Mesenchymal stem cell (in vitro differentiated cells and primary cell): ENCODE results near the gene TENM4.

ENCODE experiments used
- DNase-seq: peaks from one replicate; pipeline ENCODE4 v3.0.0-alpha.2; 2013
- H2AFZ ChIP-seq: one replicate; pipeline ENCODE4 v1.6.1; 2013; ENCODE audit warnings: low read depth, mild to moderate bottlenecking, control low read depth, inconsistent platforms, low read length, moderate library complexity
- H2AK5ac ChIP-seq: 2 replicates; pipeline ENCODE4 v1.6.1; 2013; ENCODE audit warnings: low read length, moderate library complexity, mild to moderate bottlenecking, inconsistent platforms; ENCODE audit not compliant: severe bottlenecking
- H2BK120ac ChIP-seq: one replicate; pipeline ENCODE4 v1.6.1; 2013; ENCODE audit warnings: low read depth, mild to moderate bottlenecking, inconsistent platforms, low read length, moderate library complexity
- H2BK12ac ChIP-seq, 2 experiments: one replicate each; pipeline ENCODE4 v1.6.1; 2013; ENCODE audit warnings: inconsistent platforms in 2 of 2, low read length in 2 of 2, mild to moderate bottlenecking in 2 of 2, moderate library complexity in 2 of 2, control low read depth in 1 of 2
- H2BK15ac ChIP-seq: one replicate; pipeline ENCODE4 v1.6.1; 2013; ENCODE audit warnings: mild to moderate bottlenecking, low read depth, inconsistent platforms; ENCODE audit not compliant: poor library complexity, severe bottlenecking
- H2BK5ac ChIP-seq: 2 replicates; pipeline ENCODE4 v1.6.1; 2013; ENCODE audit warnings: low read depth, mild to moderate bottlenecking, low read length, control low read depth, inconsistent platforms; ENCODE audit not compliant: poor library complexity, severe bottlenecking
- H3K14ac ChIP-seq, 2 experiments: one replicate each; pipeline ENCODE4 v1.6.1; 2013; ENCODE audit warnings: inconsistent platforms in 2 of 2, low read length in 2 of 2, control low read depth in 1 of 2, mild to moderate bottlenecking in 1 of 2, moderate library complexity in 1 of 2
- H3K18ac ChIP-seq, 2 experiments: one replicate each; pipeline ENCODE4 v1.6.1; 2013; ENCODE audit warnings: inconsistent platforms in 2 of 2, low read length in 2 of 2, control low read depth in 1 of 2, low read depth in 1 of 2, mild to moderate bottlenecking in 1 of 2
- H3K23ac ChIP-seq, 2 experiments: one replicate each; pipeline ENCODE4 v1.6.1; 2013; ENCODE audit warnings: inconsistent platforms in 2 of 2, low read length in 2 of 2, mild to moderate bottlenecking in 2 of 2, moderate library complexity in 2 of 2, control low read depth in 1 of 2
- H3K27ac ChIP-seq: 2 replicates; pipeline ENCODE4 v1.5.1; 2013; ENCODE audit warnings: mild to moderate bottlenecking, moderate library complexity, low read length, control low read depth, inconsistent platforms; ENCODE audit not compliant: poor library complexity, severe bottlenecking
- H3K27me3 ChIP-seq, 2 experiments: 2 replicates each; pipeline versions ENCODE4 v1.6.1 to v1.7.0; 2013; ENCODE audit warnings: low read length in 2 of 2, mild to moderate bottlenecking in 2 of 2, moderate library complexity in 2 of 2, control low read depth in 1 of 2, inconsistent platforms in 1 of 2; ENCODE audit not compliant: control insufficient read depth in 1 of 2, insufficient read depth in 1 of 2
- H3K36me3 ChIP-seq, 2 experiments: 2 replicates each; pipeline versions ENCODE4 v1.6.1 to v1.7.0; 2013; ENCODE audit warnings: low read length in 2 of 2, control low read depth in 1 of 2, inconsistent platforms in 1 of 2, low read depth in 1 of 2, mild to moderate bottlenecking in 1 of 2; ENCODE audit not compliant: insufficient read depth in 2 of 2, control insufficient read depth in 1 of 2
- H3K4ac ChIP-seq, 2 experiments: one replicate each; pipeline ENCODE4 v1.6.1; 2013; ENCODE audit warnings: inconsistent platforms in 2 of 2, low read length in 2 of 2, mild to moderate bottlenecking in 2 of 2, moderate library complexity in 2 of 2, control low read depth in 1 of 2, low read depth in 1 of 2
- H3K4me1 ChIP-seq: 2 replicates; pipeline ENCODE4 v1.6.1; 2013; ENCODE audit warnings: low read depth, low read length, control low read depth; ENCODE audit not compliant: control insufficient read depth, insufficient read depth
- H3K4me2 ChIP-seq: 2 replicates; pipeline ENCODE4 v1.6.1; 2013; ENCODE audit warnings: low read length, mild to moderate bottlenecking, inconsistent platforms; ENCODE audit not compliant: poor library complexity, severe bottlenecking
- H3K4me3 ChIP-seq, 2 experiments: 2 replicates each; pipeline versions ENCODE4 v1.5.1 to v1.7.0; 2013; ENCODE audit warnings: low read length in 2 of 2, mild to moderate bottlenecking in 2 of 2, control low read depth in 1 of 2, low read depth in 1 of 2; ENCODE audit not compliant: insufficient read depth in 1 of 2
- H3K79me1 ChIP-seq: replicated peaks from 2 replicates; pipeline ENCODE4 v1.6.1; 2013; ENCODE audit warnings: mild to moderate bottlenecking, control low read depth, low read length, inconsistent platforms; ENCODE audit not compliant: poor library complexity, severe bottlenecking
- H3K9ac ChIP-seq: 2 replicates; pipeline ENCODE4 v1.7.0; 2013; ENCODE audit warnings: mild to moderate bottlenecking, low read length, moderate library complexity
- H3K9me3 ChIP-seq: 2 replicates; pipeline ENCODE4 v1.7.0; 2013; ENCODE audit warnings: mild to moderate bottlenecking, low read length; ENCODE audit not compliant: control insufficient read depth
- H4K8ac ChIP-seq: one replicate; pipeline ENCODE4 v1.6.1; 2013; ENCODE audit warnings: inconsistent platforms, mild to moderate bottlenecking, low read length, moderate library complexity
- H4K91ac ChIP-seq: one replicate; pipeline ENCODE4 v1.6.1; 2013; ENCODE audit warnings: mild to moderate bottlenecking, low read length, inconsistent platforms
- WGBS: methylation state at CpG from one replicate; pipeline ENCODE4 v1.1.7; 2013; ENCODE audit warnings: mixed read lengths; 5-methylcytosine and 5-hydroxymethylcytosine counted together

TENM4 gene

DNA sequence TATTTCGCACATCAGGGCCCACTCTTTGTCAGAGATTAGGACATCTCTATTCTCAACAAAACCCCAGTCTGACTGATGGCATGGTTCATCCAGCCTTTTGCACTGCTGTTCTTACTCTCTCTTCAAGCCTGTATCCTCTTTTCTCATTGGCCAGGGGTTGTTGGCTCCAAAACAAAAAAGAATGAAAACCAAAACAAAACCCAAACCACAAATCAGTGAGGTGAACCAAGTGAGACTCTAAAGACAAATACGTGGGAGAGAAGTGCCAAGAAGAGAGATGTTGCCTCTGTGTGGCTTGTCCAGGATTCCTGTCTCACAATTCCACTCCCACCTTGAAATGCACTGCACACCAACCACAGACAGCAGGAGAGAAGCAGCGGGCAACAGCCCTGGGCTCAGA lies 587.3 kb downstream of the TENM4 start:
- no peak overlapping the region for H2BK120ac ChIP-seq
- H2BK12ac ChIP-seq: no peak overlapping the region
- no peak overlapping the region for H3K23ac ChIP-seq
- no peak overlapping the region for H4K91ac ChIP-seq
- no peak overlapping the region for H3K27ac ChIP-seq
- no peak overlapping the region for H3K4ac ChIP-seq
- no peak overlapping the region for H3K18ac ChIP-seq
- H2BK5ac ChIP-seq: no peak overlapping the region
- H3K14ac ChIP-seq: no peak overlapping the region
- no peaks in the 10 kb centered on the region for H3K9me3 ChIP-seq
- H3K4me1 ChIP-seq: no peaks in the 10 kb centered on the region
- H2AFZ ChIP-seq: no peak overlapping the region
- no peaks in the 10 kb centered on the region for H3K27me3 ChIP-seq
- no peak overlapping the region for H3K4me3 ChIP-seq
- no peak overlapping the region for H2BK15ac ChIP-seq
- H3K9ac ChIP-seq: no peak overlapping the region
- H3K79me1 ChIP-seq: no peaks in the 10 kb centered on the region
- peaks cover 0 to 3% of the 10 kb centered on the region in 2 experiments for H3K36me3 ChIP-seq
- H3K4me2 ChIP-seq: no peak overlapping the region
- H4K8ac ChIP-seq: no peak overlapping the region
- no peak for DNase-seq
- WGBS: 95% methylated on average over 3 of the region's 3 CpGs
- no peak overlapping the region for H2AK5ac ChIP-seq

DNA sequence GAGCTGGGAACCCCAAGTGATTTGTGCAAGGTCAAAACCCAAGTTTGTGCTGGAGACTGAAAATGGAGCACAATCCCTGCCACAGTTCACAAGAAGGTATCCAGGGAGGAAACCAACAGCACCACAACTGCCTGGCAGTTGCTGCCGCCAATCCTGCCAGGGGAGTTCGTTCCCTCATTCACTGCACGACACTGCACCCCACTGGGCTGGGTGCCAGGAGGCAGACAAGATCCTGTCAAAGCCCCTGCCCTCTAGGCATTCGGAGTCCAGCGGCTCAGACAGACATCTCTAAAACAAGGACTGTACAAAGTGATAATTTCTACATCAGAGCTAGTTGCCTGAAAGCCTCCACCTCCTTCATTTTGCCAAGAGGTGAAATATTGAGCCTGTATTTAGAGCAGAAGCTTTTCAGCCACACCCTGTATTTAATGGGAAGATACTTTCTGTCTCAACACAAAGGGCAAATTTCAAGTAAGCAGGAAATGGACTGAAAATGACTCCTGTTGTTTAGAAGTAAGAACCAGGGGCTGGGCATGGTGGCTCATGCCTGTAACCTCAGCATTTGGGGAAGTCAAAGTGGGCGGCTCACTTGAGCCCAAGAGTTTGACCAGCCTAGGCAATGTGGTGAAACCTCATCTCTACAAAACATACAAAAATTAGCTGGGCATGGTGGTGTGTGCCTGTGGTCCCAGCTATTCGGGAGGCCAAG lies 588.8 kb downstream of the TENM4 start:
- Histone ChIP-seq H3K9ac (no peak overlapping the region), H3K9me3 (no peaks in the 10 kb centered on the region), H2BK15ac (no peak overlapping the region), H3K27me3 (no peaks in the 10 kb centered on the region), H3K4me3 (no peak overlapping the region), H3K23ac (peak overlapping the region in 1 of 2 experiments; percentile 22), H3K36me3 (peaks cover 0 to 3% of the 10 kb centered on the region in 2 experiments), H2BK5ac (no peak overlapping the region), H3K27ac (no peak overlapping the region), H3K4ac (no peak overlapping the region), H2AK5ac (no peak overlapping the region), H3K18ac (no peak overlapping the region), H3K79me1 (no peaks in the 10 kb centered on the region), H2BK120ac (no peak overlapping the region), H3K4me2 (no peak overlapping the region), H4K91ac (no peak overlapping the region), H2BK12ac (no peak overlapping the region), H3K4me1 (no peaks in the 10 kb centered on the region), H4K8ac (no peak overlapping the region), H3K14ac (no peak overlapping the region), H2AFZ (no peak overlapping the region)
- DNase-seq: no peak
- WGBS: 96% methylated on average over 7 of the region's 7 CpGs

DNA sequence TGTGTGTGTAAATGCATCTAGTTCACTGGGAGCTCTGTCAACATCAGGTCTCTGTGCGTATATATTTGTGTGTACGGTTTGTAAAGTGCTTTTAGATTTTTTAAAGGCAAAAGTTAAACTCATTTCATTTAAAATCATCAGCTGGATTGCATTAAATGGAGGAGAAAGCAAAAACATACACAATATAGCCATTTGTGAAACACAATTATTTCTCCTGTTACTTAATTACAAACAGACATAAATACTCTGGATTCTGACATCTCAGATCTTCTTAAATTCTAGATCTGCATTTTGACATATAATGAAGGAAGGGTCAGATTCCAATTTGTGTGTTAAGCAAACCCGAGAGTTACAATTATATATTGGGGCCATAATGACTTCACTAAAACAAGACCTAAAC lies 590.8 kb downstream of the TENM4 start:
- H4K91ac ChIP-seq: no peak overlapping the region
- no peak overlapping the region for H2AK5ac ChIP-seq
- H3K23ac ChIP-seq: no peak overlapping the region
- no peak overlapping the region for H2BK15ac ChIP-seq
- no peak overlapping the region for H4K8ac ChIP-seq
- H3K36me3 ChIP-seq: peaks cover 0 to 3% of the 10 kb centered on the region in 2 experiments
- H3K27ac ChIP-seq: no peak overlapping the region
- no peak overlapping the region for H2BK120ac ChIP-seq
- no peak overlapping the region for H3K4me2 ChIP-seq
- no peak overlapping the region for H3K14ac ChIP-seq
- H3K27me3 ChIP-seq: peaks cover 0 to 5% of the 10 kb centered on the region in 2 experiments
- H3K4me3 ChIP-seq: no peak overlapping the region
- H2BK12ac ChIP-seq: no peak overlapping the region
- DNase-seq: no peak
- no peaks in the 10 kb centered on the region for H3K4me1 ChIP-seq
- H3K4ac ChIP-seq: no peak overlapping the region
- no peak overlapping the region for H3K9ac ChIP-seq
- 71% methylated on average over 1 of the region's 3 CpGs for WGBS
- H3K79me1 ChIP-seq: no peaks in the 10 kb centered on the region
- no peak overlapping the region for H2BK5ac ChIP-seq
- H3K9me3 ChIP-seq: no peaks in the 10 kb centered on the region
- H3K18ac ChIP-seq: no peak overlapping the region
- no peak overlapping the region for H2AFZ ChIP-seq

DNA sequence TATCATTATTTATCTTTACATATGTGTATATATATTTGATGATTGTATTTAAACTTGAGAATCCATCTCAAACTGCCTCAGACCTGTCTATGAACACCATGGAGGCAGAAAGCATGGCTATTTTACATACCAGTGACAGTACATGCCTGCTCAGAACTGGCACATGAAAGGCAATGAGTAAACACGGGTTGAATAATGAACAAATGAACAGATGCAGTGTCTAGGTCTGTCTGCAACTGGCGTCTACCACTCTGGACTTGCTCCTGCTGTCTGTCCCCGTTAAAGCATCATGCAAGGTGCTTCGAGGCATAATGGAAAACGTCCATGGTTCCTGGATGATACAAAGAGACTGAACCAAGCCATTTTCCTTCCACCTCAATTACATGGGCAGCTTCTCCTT lies 594.6 kb downstream of the TENM4 start:
- H3K14ac ChIP-seq: no peak overlapping the region
- no peak overlapping the region for H3K18ac ChIP-seq
- no peak overlapping the region for H2AK5ac ChIP-seq
- no peak overlapping the region for H2BK15ac ChIP-seq
- H3K4me3 ChIP-seq: no peak overlapping the region
- no peak overlapping the region for H3K4ac ChIP-seq
- H3K27ac ChIP-seq: no peak overlapping the region
- no peak overlapping the region for H2BK5ac ChIP-seq
- H2BK12ac ChIP-seq: no peak overlapping the region
- H4K8ac ChIP-seq: no peak overlapping the region
- no peak overlapping the region for H3K23ac ChIP-seq
- H2AFZ ChIP-seq: no peak overlapping the region
- H3K9me3 ChIP-seq: no peaks in the 10 kb centered on the region
- 86% methylated on average over 5 of the region's 5 CpGs for WGBS
- no peak overlapping the region for H3K4me2 ChIP-seq
- no peak overlapping the region for H2BK120ac ChIP-seq
- H3K27me3 ChIP-seq: peaks cover 0 to 5% of the 10 kb centered on the region in 2 experiments
- H3K9ac ChIP-seq: no peak overlapping the region
- no peaks in the 10 kb centered on the region for H3K79me1 ChIP-seq
- DNase-seq: no peak
- H3K4me1 ChIP-seq: no peaks in the 10 kb centered on the region
- no peak overlapping the region for H4K91ac ChIP-seq
- H3K36me3 ChIP-seq: no peaks in the 10 kb centered on the region
